Prostate gland (tissue), 2 donors: Measurements from ENCODE around the gene ARMC2.

Experiments
- CTCF ChIP-seq, 4 experiments: fragments of 200-600 bp in 2 of 4; fragments of 450-650 bp in 2 of 4; sonication (generic) in 2 of 4; IDR thresholded peaks; 1 replicate in 3 of 4; 2 replicates in 1 of 4; pipeline ENCODE4 v1.5.1; 2016 to 2019; ENCODE audit warnings: antibody characterized with exemption in 4 of 4, mild to moderate bottlenecking in 2 of 4, moderate library complexity in 2 of 4
- POLR2A ChIP-seq: fragments of 450-650 bp; IDR thresholded peaks from one replicate; pipeline ENCODE4 v1.6.1; 2016; ENCODE audit warnings: antibody characterized with exemption, mild to moderate bottlenecking
- POLR2AphosphoS5 ChIP-seq: sonication (generic); formaldehyde crosslinking; IDR thresholded peaks from one replicate; pipeline ENCODE4 v1.6.1; 2017; ENCODE audit warnings: antibody characterized with exemption

DNA sequence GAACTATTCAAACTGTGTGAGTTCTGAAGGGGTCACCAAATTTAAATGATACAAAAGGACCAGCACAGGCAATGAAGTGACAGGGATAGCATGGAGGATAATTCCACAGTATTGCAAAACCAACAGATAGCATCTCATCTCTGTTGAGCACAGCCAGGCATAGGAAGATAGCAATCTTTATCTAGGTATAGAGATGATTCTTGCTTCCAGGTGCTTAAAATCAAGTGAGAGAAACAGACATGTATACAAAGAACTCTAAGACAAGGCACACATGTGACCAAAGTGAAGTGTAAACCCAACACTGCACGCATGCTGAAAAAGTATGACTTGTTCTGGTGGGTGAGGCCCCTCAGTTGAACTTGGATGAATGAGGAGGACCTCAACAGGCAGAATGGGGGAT is 48.4 kb upstream of the ARMC2 start:
- no peak for TF ChIP-seq CTCF (IDR thresholded peaks at IDR 0.05)
- no peak for TF ChIP-seq POLR2AphosphoS5
- no peak for TF ChIP-seq POLR2A
